WTC11 (cell line): ENCODE measurements around the gene OR11H6. TPM values are rescaled to one million over a fixed set of nuclear protein-coding genes. Genes with fewer than 3 reads are reported as not detected.

ENCODE experiments used
- ATAC-seq: fragments of 200-7000 bp; cut with Tn5 transposase; 2 replicates; pipeline ENCODE4 v1.10.0; 2021; ENCODE audit warnings: mild to moderate bottlenecking, moderate library complexity
- CTCF ChIA-PET: fragments of 300-600 bp; sonication (Branson Sonifier 250); formaldehyde crosslinking; loops from one replicate; lab custom pipeline; 2021; ENCODE audit warnings: antibody characterized with exemption; lab: Charles Lee
- POLR2A ChIA-PET: fragments of 350-600 bp; sonication (Branson Sonifier 250); formaldehyde crosslinking; loops from one replicate; lab custom pipeline; 2021; ENCODE audit warnings: antibody characterized with exemption; lab: Charles Lee
- DNase-seq: peaks from one replicate; pipeline ENCODE4 v3.0.0; 2021; ENCODE audit warnings: low spot score
- H3K27ac Mint-ChIP-seq: 2 replicates; pipeline ENCODE4 v1.8.0; 2021; ENCODE audit warnings: mixed read lengths
- H3K27me3 Mint-ChIP-seq: 2 replicates; pipeline ENCODE4 v1.8.0; 2021; ENCODE audit warnings: low read depth, mild to moderate bottlenecking, moderate library complexity, mixed read lengths
- H3K36me3 Mint-ChIP-seq: 2 replicates; pipeline ENCODE4 v1.8.0; 2021; ENCODE audit warnings: mixed read lengths
- H3K4me1 Mint-ChIP-seq: 2 replicates; pipeline ENCODE4 v1.8.0; 2022; ENCODE audit warnings: mixed read lengths
- H3K4me3 Mint-ChIP-seq: 2 replicates; pipeline ENCODE4 v1.8.0; 2021; ENCODE audit warnings: mild to moderate bottlenecking, moderate library complexity, mixed read lengths
- H3K9me3 Mint-ChIP-seq: 2 replicates; pipeline ENCODE4 v1.8.0; 2021; ENCODE audit warnings: mixed read lengths
- ETV6 ChIP-seq: sonication (generic); formaldehyde crosslinking; IDR thresholded peaks from 2 replicates; pipeline ENCODE4 v1.8.1; 2022; ENCODE audit warnings: mild to moderate bottlenecking, missing genetic modification reagents
- FOXK1 ChIP-seq: sonication (generic); formaldehyde crosslinking; IDR thresholded peaks from 2 replicates; pipeline ENCODE4 v1.8.0; 2022; ENCODE audit warnings: mild to moderate bottlenecking, moderate library complexity, missing genetic modification reagents
- GABPB1 ChIP-seq: sonication (generic); formaldehyde crosslinking; IDR thresholded peaks from 2 replicates; pipeline ENCODE4 v1.8.1; 2023; ENCODE audit warnings: mild to moderate bottlenecking, missing genetic modification reagents
- GRHL2 ChIP-seq: fragments of 250-450 bp; sonication (Bioruptor Pico); IDR thresholded peaks from 2 replicates; pipeline ENCODE4 v1.8.0; 2022; ENCODE audit warnings: mild to moderate bottlenecking, moderate library complexity; ENCODE audit not compliant: insufficient replicate concordance, severe bottlenecking
- GTF2I ChIP-seq: fragments of 250-450 bp; sonication (Bioruptor Pico); conservative IDR thresholded peaks from 2 replicates; pipeline ENCODE4 v1.4.0; 2021; ENCODE audit warnings: mild to moderate bottlenecking
- JUN ChIP-seq: sonication (generic); formaldehyde crosslinking; IDR thresholded peaks from 2 replicates; pipeline ENCODE4 v1.8.0; 2023; ENCODE audit warnings: mild to moderate bottlenecking, missing genetic modification reagents
- KAT7 ChIP-seq: sonication (generic); formaldehyde crosslinking; IDR thresholded peaks from 2 replicates; pipeline ENCODE4 v1.8.1; 2023; ENCODE audit warnings: missing genetic modification reagents, mild to moderate bottlenecking, borderline replicate concordance
- MXD4 ChIP-seq: fragments of 250-450 bp; sonication (Bioruptor Pico); IDR thresholded peaks from 2 replicates; pipeline ENCODE4 v1.8.0; 2021; ENCODE audit warnings: mild to moderate bottlenecking, moderate library complexity, borderline replicate concordance
- NFATC4 ChIP-seq: fragments of 250-450 bp; sonication (Bioruptor Pico); IDR thresholded peaks from 2 replicates; pipeline ENCODE4 v1.9.0; 2021; ENCODE audit warnings: mild to moderate bottlenecking
- NFYB ChIP-seq: sonication (generic); formaldehyde crosslinking; conservative IDR thresholded peaks from 2 replicates; pipeline ENCODE4 v1.8.0; 2022; ENCODE audit warnings: low read depth, missing genetic modification reagents
- NR3C1 ChIP-seq: sonication (generic); formaldehyde crosslinking; conservative IDR thresholded peaks from 2 replicates; pipeline ENCODE4 v1.8.1; 2023; ENCODE audit warnings: low read depth, mild to moderate bottlenecking, missing genetic modification reagents
- PREB ChIP-seq: sonication (generic); formaldehyde crosslinking; IDR thresholded peaks from 2 replicates; pipeline ENCODE4 v1.8.1; 2022; ENCODE audit warnings: mild to moderate bottlenecking, missing genetic modification reagents, moderate library complexity, borderline replicate concordance
- SP1 ChIP-seq: sonication (generic); formaldehyde crosslinking; conservative IDR thresholded peaks from 2 replicates; pipeline ENCODE4 v1.8.1; 2022; ENCODE audit warnings: missing genetic modification reagents
- USF2 ChIP-seq: sonication (generic); formaldehyde crosslinking; IDR thresholded peaks from 2 replicates; pipeline ENCODE4 v1.8.1; 2023; ENCODE audit warnings: mild to moderate bottlenecking, missing genetic modification reagents, moderate library complexity
- ZBTB21 ChIP-seq: sonication (generic); formaldehyde crosslinking; IDR thresholded peaks from 2 replicates; pipeline ENCODE4 v1.8.1; 2023; ENCODE audit warnings: mild to moderate bottlenecking, missing genetic modification reagents, borderline replicate concordance
- ZMAT4 ChIP-seq: fragments of 250-450 bp; sonication (Bioruptor Pico); IDR thresholded peaks from 2 replicates; pipeline ENCODE4 v1.9.0; 2021; ENCODE audit warnings: mild to moderate bottlenecking
- ZNF317 ChIP-seq: sonication (generic); formaldehyde crosslinking; IDR thresholded peaks from 2 replicates; pipeline ENCODE4 v1.8.1; 2023; ENCODE audit warnings: low read depth, mild to moderate bottlenecking, moderate library complexity, missing genetic modification reagents, borderline replicate concordance
- ZNF396 ChIP-seq: fragments of 250-450 bp; sonication (Bioruptor Pico); IDR thresholded peaks from 2 replicates; pipeline ENCODE4 v1.8.0; 2021; ENCODE audit warnings: mild to moderate bottlenecking, moderate library complexity, borderline replicate concordance
- ZNF423 ChIP-seq: fragments of 250-450 bp; sonication (Bioruptor Pico); IDR thresholded peaks from 2 replicates; pipeline ENCODE4 v2.1.2; 2022; ENCODE audit warnings: mild to moderate bottlenecking, moderate library complexity
- ZNF425 ChIP-seq: fragments of 250-450 bp; sonication (Bioruptor Pico); conservative IDR thresholded peaks from 2 replicates; pipeline ENCODE4 v1.9.0; 2021; ENCODE audit warnings: mild to moderate bottlenecking
- ZSCAN18 ChIP-seq: fragments of 250-450 bp; sonication (Bioruptor Pico); IDR thresholded peaks from 2 replicates; pipeline ENCODE4 v2.1.2; 2022; ENCODE audit warnings: mild to moderate bottlenecking, moderate library complexity
- total RNA-seq: library from RNA; stranded (reverse); gene quantifications from 3 replicates; pipeline ENCODE4 v1.2.3, GENCODE V29; 2021
- TF ChIP-seq, protein P1 (sequence below): sonication (generic); formaldehyde crosslinking; IDR thresholded peaks from 2 replicates; pipeline ENCODE4 v1.8.1; 2022; ENCODE audit warnings: mild to moderate bottlenecking, moderate library complexity, missing genetic modification reagents
- TF ChIP-seq, protein P2 (sequence below): sonication (generic); formaldehyde crosslinking; conservative IDR thresholded peaks from 2 replicates; pipeline ENCODE4 v1.8.1; 2023; ENCODE audit warnings: mild to moderate bottlenecking, low read depth, missing genetic modification reagents, moderate library complexity
- TF ChIP-seq, protein P3 (sequence below): fragments of 250-450 bp; sonication (Bioruptor Pico); IDR thresholded peaks from 2 replicates; pipeline ENCODE4 v1.9.0; 2021; ENCODE audit warnings: mild to moderate bottlenecking

Gene OR11H6
- total RNA-seq, 1 experiment from 2014 or later, result not detected

GRCh38 chr14:20179880-20180279 lies 43.6 kb upstream of the OR11H6 start:
- peaks cover 65% of the 10 kb centered on the region for H3K36me3 Mint-ChIP-seq
- TF ChIP-seq GTF2I (CRISPR knock-in tag), result no peak
- TF ChIP-seq KAT7 (CRISPR knock-in tag), result no peak
- TF ChIP-seq, protein P1, sequence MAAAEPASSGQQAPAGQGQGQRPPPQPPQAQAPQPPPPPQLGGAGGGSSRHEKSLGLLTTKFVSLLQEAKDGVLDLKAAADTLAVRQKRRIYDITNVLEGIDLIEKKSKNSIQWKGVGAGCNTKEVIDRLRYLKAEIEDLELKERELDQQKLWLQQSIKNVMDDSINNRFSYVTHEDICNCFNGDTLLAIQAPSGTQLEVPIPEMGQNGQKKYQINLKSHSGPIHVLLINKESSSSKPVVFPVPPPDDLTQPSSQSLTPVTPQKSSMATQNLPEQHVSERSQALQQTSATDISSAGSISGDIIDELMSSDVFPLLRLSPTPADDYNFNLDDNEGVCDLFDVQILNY (CRISPR knock-in tag), result no peak
- TF ChIP-seq ZBTB21 (CRISPR knock-in tag), result no peak
- TF ChIP-seq NR3C1 (CRISPR knock-in tag), result no peak
- TF ChIP-seq, protein P2, sequence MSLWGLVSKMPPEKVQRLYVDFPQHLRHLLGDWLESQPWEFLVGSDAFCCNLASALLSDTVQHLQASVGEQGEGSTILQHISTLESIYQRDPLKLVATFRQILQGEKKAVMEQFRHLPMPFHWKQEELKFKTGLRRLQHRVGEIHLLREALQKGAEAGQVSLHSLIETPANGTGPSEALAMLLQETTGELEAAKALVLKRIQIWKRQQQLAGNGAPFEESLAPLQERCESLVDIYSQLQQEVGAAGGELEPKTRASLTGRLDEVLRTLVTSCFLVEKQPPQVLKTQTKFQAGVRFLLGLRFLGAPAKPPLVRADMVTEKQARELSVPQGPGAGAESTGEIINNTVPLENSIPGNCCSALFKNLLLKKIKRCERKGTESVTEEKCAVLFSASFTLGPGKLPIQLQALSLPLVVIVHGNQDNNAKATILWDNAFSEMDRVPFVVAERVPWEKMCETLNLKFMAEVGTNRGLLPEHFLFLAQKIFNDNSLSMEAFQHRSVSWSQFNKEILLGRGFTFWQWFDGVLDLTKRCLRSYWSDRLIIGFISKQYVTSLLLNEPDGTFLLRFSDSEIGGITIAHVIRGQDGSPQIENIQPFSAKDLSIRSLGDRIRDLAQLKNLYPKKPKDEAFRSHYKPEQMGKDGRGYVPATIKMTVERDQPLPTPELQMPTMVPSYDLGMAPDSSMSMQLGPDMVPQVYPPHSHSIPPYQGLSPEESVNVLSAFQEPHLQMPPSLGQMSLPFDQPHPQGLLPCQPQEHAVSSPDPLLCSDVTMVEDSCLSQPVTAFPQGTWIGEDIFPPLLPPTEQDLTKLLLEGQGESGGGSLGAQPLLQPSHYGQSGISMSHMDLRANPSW (CRISPR knock-in tag), result no peak
- TF ChIP-seq SP1 (CRISPR knock-in tag), result no peak
- TF ChIP-seq ZNF396 (CRISPR knock-in tag), result no peak
- no peak for TF ChIP-seq ETV6 (CRISPR knock-in tag)
- TF ChIP-seq FOXK1, result no peak
- no peak for TF ChIP-seq NFYB (CRISPR knock-in tag)
- TF ChIP-seq ZNF425 (CRISPR knock-in tag), result no peak
- TF ChIP-seq ZNF423 (CRISPR knock-in tag), result no peak
- TF ChIP-seq, protein P3, sequence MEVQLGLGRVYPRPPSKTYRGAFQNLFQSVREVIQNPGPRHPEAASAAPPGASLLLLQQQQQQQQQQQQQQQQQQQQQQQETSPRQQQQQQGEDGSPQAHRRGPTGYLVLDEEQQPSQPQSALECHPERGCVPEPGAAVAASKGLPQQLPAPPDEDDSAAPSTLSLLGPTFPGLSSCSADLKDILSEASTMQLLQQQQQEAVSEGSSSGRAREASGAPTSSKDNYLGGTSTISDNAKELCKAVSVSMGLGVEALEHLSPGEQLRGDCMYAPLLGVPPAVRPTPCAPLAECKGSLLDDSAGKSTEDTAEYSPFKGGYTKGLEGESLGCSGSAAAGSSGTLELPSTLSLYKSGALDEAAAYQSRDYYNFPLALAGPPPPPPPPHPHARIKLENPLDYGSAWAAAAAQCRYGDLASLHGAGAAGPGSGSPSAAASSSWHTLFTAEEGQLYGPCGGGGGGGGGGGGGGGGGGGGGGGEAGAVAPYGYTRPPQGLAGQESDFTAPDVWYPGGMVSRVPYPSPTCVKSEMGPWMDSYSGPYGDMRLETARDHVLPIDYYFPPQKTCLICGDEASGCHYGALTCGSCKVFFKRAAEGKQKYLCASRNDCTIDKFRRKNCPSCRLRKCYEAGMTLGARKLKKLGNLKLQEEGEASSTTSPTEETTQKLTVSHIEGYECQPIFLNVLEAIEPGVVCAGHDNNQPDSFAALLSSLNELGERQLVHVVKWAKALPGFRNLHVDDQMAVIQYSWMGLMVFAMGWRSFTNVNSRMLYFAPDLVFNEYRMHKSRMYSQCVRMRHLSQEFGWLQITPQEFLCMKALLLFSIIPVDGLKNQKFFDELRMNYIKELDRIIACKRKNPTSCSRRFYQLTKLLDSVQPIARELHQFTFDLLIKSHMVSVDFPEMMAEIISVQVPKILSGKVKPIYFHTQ (CRISPR knock-in tag), result no peak
- TF ChIP-seq, all 79 proteins: peak for 0
- ChIA-PET POLR2A (no interaction called here), CTCF (no interaction called here)
- ATAC-seq (no peak), DNase-seq (no peak)
- H3K4me1 Mint-ChIP-seq, result no peaks in the 10 kb centered on the region
- no peak overlapping the region for H3K4me3 Mint-ChIP-seq
- peaks cover 94% of the 10 kb centered on the region for H3K9me3 Mint-ChIP-seq
- no peak overlapping the region for H3K27ac Mint-ChIP-seq
- peaks cover 7% of the 10 kb centered on the region for H3K27me3 Mint-ChIP-seq

- DNase-seq, result no peak
- peaks cover 63% of the 10 kb centered on the region for H3K36me3 Mint-ChIP-seq
- no peak overlapping the region for H3K4me3 Mint-ChIP-seq
- TF ChIP-seq ZNF317 (CRISPR knock-in tag) (no peak), GRHL2 (no peak), NFATC4 (CRISPR knock-in tag) (no peak), ZNF396 (CRISPR knock-in tag) (no peak), JUN (CRISPR knock-in tag) (no peak), GABPB1 (CRISPR knock-in tag) (no peak), USF2 (no peak), ZSCAN18 (no peak), PREB (CRISPR knock-in tag) (no peak), MXD4 (CRISPR knock-in tag) (no peak), ZMAT4 (CRISPR knock-in tag) (no peak)
- TF ChIP-seq, all 79 proteins: peak for 0
- Mint-ChIP-seq H3K27ac (no peak overlapping the region), H3K27me3 (peaks cover 6% of the 10 kb centered on the region), H3K4me1 (no peaks in the 10 kb centered on the region), H3K9me3 (peaks cover 92% of the 10 kb centered on the region)
- ATAC-seq, result no peak
- ChIA-PET POLR2A (no interaction called here), CTCF (no interaction called here)
Measured at GRCh38 chr14:20180486-20180885, 43.0 kb upstream of the OR11H6 start.
